Raji (cell line): ENCODE measurements around the gene FOXK2.

Experiments used
- POLR2A ChIP-seq: IDR thresholded peaks from 2 replicates; pipeline ENCODE4 v1.6.1; 2011; ENCODE audit warnings: low read depth, low read length, control low read depth; ENCODE audit not compliant: insufficient read depth

Gene FOXK2

GRCh38 chr17:82605939-82606600 is 86.5 kb downstream of the FOXK2 start:
- TF ChIP-seq POLR2A = no peak

GRCh38 chr17:82608816-82609215 is 89.3 kb downstream of the FOXK2 start:
- no peak for TF ChIP-seq POLR2A

DNA sequence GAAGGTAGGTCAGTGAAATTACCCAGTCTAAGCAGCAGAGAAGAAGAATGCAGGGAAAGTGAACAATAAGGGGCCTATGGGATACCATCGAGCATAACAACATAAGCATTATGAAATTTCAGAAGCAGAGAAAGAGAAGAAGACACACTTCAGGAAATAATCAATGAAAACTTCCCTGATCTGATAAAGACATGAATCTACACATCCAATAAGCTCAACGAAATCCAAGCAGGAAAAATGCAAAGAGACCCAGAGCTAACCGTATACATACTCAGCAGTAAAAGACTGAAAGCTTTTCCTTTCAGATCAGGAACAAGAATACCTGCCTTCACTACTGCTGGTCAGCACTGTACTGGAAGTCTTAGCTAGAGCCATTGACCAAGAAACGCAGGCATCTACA is 90.1 kb downstream of the FOXK2 start:
- TF ChIP-seq POLR2A = no peak

GRCh38 chr17:82611140-82612058 is 91.9 kb downstream of the FOXK2 start:
- no peak for TF ChIP-seq POLR2A

DNA sequence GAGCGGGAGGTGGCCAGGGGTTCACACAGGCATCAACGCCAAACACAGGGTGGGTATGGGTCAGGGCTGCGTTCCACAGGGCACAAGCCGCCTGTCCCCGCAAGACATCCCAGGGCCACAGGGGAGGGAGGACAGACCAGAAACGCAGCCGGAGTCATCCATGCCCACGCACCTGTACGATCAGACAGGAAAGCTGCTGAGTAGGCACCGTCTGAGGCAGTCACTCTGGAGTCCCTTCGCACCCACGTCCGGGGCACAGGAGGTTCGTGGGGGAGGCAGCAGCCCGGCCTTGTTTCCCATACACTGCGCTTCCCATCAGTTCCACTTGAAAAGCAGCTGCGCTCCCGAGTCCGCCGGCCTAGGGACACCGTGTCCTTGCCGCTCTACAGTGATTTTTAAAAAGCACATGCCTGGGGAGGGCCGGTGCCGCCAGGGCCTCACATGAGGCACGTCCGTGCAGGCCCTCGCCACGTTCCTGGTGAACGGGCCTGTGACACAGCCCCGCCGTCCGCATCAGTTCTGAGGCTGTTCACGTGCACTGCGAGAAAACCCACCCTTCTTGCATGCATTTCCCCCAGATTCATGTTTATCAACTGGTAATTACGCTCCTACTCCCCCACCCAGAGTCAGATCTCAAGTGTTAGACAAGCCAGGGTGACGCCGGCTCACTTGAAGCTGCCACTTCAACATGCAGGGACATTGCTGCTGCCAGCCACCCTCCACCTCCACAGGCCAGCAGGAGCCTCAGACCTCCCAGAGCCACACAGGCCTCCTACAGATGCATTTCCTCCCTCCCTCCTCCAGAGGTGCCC is 94.0 kb downstream of the FOXK2 start:
- TF ChIP-seq POLR2A = no peak

DNA sequence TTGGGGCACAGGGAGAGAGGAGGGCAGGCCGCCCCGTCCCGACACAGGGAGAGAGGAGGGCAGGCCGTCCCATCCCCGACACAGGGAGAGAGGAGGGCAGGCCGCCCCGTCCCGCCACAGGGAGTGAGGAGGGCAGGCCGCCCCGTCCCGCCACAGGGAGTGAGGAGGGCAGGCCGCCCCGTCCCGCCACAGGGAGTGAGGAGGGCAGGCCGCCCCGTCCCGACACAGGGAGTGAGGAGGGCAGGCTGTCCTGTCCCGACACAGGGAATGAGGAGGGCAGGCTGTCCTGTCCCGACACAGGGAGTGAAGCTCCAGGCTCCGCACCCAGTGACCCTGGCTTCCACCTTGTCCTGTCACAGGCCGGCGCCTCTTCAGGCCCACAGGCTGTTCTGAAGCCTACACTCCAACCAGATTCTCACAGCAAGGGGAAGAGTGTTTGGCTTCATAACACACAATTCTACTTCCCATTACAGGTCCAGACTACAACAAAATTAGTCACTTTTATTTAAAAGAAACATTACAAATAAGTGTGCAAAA is 94.6 kb downstream of the FOXK2 start:
- no peak for TF ChIP-seq POLR2A

DNA sequence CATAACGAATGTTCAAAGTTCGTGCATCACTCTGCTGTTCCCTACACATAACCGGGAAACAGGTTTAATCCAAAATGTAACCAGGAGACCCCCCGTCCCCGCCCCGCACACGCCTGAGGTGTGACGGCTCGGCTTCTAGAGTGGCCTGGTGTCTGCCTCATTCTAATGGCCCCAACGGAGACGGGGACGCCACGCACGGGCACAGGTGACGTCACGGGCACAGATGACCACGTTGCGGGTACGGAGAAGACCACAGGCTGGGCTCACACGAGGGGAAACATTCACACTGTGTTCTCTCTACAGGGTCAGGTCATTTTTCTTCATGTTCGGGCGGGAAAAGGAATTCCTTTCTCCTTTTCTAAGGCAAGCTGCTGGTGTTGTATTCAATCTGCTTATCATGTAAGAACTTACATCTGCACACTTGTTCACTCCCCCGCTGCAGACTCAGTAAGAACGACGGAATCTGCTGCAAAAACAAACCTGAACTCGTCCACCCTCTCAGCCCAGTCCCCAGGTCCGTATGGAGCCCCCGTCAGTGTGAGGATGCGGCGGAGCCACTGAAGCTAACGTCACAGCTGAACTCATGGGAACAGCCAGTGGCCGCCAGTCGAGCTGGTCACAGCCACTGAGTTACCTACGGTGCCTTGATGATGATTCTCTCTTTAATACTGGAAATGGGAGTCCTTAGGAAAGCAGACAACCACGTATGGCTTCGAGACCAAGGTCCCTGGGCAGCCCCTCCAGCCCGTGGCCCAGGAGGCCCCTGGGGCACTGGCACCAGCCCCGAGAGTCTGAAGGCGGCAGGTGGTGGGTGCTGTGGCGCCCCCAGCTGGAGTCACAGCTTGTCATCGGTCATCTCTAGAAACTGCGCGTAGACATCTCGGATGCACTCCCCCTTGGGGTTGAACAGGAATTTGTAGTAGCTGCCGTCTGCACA is 95.8 kb downstream of the FOXK2 start:
- no peak for TF ChIP-seq POLR2A

DNA sequence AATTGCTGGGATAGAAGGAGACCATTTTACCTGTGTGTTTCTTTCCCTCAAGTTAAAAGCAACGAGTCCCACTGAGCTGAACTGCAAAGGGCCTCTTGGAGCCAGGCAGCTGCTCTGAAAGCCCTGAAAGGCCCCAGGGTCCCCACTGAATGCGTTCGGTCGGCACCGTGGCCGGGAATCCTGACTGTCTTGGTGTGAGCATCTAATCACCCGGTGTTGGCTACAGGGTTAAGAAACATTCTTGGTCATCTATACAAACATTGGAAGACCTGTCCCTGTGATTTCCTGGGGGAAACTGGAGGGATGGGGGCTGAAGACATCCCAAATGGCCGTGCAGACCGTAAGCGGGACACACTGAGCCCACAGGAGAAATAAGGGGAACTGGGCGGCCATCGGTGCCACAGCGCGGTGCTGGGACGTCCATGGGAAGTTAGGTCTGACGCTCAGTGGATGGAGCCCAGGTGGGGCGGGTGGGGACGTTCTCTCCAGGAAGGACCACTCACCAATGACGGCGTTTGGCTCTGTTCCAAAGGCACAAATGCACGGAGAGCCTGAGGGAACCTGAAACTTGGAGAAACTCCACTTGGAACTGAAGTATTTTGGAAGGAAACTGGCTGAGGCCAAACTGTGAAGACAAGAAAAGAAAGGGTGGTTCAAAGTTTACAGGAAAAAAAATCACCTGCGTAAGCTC is 96.6 kb downstream of the FOXK2 start:
- no peak for TF ChIP-seq POLR2A

- no peak for TF ChIP-seq POLR2A
Measured at GRCh38 chr17:82619211-82619610, 99.7 kb downstream of the FOXK2 start.

DNA sequence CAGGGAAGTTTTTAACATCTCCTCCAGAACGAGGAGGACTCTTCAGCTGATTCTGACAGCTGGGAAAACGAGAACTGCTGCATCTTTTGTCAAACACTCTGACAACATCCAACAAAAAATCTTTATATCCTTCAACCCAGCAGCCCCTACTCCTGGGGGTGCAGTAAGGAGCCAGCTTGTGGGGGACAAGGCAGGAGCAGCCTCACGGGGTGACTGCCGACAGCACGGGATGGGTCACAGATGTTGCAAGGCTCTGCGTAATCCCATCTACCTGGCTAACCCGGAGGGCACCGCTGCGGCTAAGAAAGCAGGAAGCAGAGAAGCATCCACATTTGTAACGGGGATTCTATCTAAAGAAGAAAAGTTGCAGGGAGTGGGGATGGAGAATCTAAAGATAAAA is 100.1 kb downstream of the FOXK2 start:
- TF ChIP-seq POLR2A = no peak

- TF ChIP-seq POLR2A = no peak
Measured at GRCh38 chr17:82623707-82624106, 104.2 kb downstream of the FOXK2 start.

- no peak for TF ChIP-seq POLR2A
Measured at GRCh38 chr17:82627405-82627804, 107.9 kb downstream of the FOXK2 start.

DNA sequence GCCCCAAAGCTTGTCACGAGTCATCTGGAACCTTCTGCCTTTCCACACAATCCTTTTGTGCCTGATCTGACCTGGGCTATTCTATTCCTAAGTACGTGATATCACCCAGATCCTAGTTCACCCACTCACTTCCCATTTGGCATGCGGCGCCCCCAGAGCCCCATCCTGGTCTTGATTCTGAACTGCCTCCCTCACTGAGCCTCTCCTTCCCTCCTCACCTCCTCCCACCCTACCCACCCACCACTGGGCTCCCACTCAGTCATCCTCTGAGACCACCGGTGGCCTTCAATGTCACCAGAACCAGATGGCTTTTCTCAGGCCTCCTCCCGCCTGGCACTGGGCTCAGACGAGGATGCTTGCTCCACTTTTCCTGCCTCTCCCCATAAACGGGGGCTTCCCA is 110.2 kb downstream of the FOXK2 start:
- TF ChIP-seq POLR2A = no peak

DNA sequence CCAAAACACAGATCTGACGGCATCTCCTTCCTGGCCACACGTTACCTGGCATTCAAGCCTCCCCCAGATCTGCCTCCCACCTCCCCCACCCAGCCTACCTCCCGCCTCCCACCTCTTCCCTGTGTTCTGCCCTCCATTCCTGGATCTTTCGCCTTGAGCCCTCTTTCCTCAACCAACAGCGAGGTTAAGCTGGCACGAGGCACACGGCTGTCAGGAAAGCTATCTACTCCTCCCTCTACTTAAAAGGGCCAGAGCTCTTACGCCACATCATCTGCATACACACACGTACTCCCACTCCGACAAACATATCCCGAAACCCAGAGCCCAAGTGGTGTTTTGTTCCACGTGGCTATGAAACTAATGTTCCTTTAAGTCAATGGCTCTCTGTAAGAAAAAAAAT is 110.7 kb downstream of the FOXK2 start:
- no peak for TF ChIP-seq POLR2A
